NOMO-1 treated with dmso at 0.1 percent for 144 hours (cell line): ENCODE data around the gene CRHR1.
"Not testable (repeated sequence)": the region's sequence is repeated elsewhere in the genome, so short reads cannot be mapped to it uniquely, and the experiment has no call there.

ENCODE experiments used
- DNase-seq: peaks from one replicate; lab custom pipeline; 2025; ENCODE audit not compliant: unreplicated experiment; lab: John Stamatoyannopoulos, UW

CRHR1 gene

DNA sequence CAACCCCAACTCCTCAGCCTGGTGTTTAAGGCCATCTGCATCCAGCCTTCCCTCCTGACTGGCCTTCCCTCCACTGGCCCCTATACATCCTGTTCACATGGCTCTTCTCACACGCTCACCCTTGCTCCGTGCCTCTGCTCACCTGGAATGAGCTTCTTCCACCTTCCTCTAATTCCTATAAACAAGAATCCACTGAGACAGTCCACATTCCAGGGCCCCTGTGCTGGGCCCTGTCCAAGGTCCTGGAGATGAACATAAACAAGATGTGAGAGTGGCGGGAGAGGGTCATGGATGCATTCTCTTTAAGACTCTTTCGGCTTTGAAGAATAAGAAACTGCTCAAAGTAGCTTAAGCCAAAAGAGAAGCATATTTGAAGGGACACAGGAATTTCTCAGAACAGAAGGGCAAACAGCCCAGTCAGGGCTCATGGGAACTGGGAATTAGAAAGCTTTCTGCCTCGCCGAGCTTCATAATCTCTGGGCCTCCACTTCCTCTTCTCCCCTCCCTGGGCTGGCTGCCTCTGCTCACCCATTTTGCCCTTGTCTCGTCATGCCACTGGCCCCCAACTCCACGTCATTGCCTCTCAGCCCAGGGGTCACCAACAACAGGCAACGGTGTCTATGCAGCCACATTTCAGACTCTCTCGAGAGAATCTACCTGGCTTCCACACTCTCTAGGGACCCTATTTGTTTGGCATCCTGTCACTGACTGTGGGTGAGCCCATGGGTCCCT is 74.0 kb downstream of the CRHR1 start:
- no peak for DNase-seq

DNA sequence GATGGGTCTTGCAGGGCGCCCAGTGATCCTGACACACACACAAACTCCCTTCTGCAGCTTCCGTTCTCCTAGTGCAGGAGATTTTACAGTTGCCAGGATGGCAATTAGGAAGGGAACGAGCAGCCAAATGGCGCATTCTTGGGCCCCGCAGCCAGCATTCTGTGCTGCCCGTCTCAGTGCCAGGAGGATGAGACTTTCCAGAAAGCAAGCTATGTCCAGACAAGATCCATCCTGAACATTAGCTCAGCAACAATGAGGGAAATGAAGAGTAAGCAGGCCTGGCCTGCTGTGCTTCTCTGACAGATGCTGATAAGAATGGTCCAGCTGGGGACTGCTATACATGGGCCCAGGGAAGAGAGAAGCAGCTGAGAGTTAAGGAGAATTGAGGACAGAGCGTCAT is 77.0 kb downstream of the CRHR1 start:
- DNase-seq: no peak

DNA sequence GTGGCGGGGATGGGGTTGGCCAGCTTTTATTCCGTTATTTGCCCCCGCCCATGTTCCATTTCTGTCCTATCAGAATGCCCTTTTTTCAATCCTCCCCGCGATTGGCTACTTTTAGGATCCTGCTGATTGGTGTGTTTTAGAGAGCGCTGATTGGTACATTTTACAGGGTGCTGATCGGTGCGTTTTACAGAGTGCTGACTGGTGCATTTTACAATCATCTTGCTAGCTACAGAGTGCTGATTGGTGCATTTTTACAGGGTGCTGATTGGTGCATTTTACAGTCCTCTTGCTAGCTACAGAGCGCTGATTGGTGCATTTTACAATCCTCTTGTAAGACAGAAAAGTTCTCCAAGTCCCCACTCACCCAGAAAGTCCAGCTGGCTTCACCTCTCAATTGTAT is 78.0 kb downstream of the CRHR1 start:
- not testable (repeated sequence) for DNase-seq

DNA sequence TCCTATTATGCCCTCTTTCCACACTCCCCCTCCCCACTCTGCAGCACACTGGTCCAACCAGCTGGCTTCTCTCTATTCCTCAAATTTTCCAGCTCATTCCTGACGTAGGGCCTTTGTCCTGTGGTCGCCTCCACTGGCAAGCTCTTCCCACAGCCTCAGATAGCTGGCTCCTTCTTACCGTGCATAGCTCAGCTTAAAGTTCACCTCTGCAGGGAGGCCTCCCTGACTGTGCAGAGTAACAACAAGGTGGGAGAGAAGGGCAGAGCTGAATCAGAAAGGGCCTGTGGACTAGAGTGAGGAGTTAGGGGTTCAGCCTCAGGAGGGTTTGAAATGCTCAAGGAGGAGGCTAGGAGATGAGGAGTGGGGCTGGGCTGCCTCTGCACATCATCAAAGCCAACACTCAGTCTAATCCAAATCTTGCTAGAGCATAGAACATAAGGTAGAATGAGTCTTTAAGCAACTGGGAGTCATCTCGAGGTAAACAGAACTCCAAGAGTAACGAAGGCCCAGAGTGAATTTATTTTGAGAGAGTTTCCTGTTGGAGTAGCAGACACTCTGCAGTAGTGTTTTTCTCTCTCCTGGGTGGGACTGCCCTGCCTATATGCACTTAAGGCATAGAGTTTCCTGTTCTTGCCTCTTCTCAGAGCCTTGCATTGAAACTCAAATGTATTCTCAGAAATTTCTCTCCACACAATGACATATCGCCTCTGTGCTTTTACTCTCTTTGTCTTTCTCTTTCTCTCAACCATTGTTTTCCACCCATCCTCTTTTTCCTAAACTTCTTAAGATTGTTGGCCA is 79.9 kb downstream of the CRHR1 start:
- DNase-seq: no peak

DNA sequence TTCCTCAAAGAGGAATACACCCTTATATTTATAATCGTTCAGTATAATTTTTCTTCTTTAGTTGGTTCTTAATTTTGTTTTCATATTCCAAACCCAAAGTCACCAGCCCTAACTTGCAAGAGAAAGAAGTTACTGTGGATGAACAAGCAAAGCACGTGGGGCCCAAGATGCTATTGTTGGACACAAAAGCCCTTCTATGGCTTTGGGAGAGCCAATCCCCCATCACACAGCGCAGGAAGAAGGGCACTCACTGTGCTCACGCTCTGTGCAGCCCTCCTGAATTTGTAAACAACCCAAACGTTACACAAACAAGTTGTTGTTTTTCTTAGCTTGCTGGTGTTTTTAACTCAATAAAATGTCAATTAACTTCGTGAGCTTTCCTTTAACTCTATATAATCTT is 83.1 kb downstream of the CRHR1 start:
- DNase-seq: no peak

DNA sequence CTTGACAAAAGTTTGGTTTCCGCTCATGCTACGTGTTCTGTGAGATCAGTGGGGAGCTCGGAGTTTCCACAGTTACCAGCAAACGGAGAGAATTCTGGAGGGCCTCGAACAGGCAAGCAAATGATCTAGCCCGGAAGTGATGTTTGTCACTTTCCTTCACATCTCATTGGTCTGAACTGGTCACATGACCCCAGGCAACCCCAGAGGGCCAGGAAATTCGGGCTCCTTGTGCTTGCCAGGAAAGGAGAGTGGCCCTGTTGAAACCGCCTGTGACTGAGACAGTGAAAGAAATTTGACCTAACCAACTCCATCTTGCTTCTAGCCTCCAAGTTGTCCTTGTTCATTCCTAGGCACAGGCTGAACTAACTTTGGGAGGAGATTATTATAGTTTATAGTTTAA is 83.6 kb downstream of the CRHR1 start:
- no peak for DNase-seq

DNA sequence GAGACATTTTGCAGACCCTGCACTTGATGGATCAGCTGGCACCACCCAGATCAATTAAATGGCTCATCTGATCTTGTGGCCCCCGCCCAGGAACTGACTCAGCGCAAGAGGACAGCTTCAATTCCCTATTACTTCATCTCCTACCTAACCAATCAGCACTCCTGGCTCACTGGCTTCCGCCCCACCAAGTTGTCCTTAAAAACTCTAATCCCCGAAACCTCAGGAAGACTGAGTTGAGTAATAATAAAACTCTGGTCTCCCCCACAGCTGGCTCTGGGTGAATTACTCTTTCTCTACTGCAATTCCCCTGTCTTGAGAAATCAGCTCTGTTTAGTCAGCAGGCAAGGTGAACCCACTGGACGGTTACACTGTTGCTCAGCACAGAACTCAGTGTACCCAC is 84.2 kb downstream of the CRHR1 start:
- DNase-seq: no peak

DNA sequence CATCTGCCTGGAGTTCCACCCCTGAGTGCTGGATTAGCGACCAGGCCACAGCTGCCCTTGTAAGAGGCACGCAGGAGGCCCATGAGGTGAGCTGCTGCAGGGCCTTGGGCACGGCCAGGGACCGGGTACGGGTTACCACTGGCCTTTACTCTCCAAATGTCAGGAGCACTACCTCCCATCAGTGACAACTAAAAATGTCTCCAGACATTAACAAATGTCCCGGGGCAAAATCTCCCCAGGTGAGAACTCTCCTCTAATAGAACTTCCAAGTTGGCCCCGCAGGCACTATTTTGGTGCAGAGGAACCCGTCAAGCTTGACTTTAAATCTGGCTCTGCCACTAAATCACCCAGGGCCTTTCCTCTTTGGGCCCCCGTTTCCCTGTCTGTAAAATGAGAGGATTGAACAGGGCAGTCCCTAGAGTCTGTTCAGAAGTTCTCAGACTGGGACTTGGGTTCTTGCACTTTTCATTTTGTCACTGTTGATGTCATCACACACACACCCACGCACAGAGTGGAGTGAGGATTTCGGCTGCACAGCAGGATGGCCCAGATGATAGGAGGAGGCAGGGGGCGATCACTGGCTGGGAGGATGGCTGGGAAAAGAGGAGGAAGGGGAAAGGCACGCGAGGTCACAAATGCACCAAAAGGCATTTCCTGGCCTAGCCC is 85.7 kb downstream of the CRHR1 start:
- no peak for DNase-seq

DNA sequence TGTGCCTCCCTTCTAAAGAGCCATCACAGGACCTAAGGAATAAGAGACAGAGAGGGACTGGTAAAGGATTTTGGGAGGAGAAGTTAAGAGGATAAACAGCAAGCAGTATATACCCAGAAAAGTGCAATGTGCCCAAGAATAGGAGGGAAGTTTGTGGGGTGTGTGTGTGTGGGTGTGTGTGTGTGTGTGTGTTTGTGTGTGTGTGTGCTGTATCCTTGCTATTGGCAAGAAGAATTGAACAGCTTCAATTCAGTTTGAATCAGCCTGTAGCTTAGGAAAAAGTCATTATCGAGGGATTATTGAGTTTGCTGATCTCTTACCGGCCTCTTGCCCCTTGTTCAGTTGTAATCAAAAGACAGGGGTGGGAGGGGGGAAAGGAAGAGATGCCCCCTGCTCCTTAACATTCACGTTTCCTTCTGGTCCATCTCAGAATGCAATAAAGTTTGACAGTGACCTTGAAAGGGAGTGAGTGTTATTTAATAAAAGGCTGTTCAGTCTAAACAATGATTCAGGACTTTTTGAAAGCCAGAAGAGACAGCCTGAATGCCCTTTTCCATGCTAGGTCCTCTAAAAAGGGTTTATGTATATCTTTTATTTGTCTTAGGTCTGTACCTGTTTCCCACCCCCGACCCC is 86.3 kb downstream of the CRHR1 start:
- no peak for DNase-seq

DNA sequence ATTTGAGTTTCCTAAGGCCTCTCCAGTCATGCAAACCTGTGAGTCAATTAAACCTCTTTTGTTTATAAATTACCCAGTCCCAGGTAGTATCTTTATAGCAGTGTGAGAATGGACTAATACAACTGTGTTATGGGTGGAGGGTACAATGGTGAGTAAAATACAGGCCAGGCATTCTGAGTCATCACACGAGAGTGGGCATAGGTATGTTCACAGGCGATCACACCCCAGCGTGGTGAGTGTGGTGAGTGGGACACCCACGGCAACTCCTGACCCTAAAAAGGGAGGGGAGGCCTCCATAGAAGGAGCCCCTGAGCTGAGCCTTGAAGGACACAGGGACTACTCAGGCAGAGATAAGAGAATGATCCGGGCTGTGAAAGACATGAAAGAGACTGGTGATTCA is 87.6 kb downstream of the CRHR1 start:
- no peak for DNase-seq

DNA sequence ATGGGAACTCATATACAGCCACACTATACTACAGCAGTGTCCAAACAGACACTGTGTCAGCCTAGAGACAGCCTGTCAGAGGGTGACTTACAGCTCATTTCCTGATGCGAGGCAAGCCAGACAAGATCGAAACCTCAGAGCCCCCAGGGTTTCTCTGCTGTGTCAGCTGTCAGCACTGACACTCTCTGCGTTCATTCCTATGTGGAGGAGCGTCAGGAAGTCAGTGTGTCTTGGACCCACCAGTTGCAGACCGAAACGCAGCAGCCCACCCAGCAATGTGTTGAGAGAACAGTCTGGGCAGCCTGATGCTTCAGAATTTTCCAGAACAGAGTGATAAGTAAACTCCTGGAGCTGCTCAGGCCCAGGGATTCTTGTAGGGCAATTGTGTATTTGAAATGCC is 89.6 kb downstream of the CRHR1 start:
- no peak for DNase-seq

DNA sequence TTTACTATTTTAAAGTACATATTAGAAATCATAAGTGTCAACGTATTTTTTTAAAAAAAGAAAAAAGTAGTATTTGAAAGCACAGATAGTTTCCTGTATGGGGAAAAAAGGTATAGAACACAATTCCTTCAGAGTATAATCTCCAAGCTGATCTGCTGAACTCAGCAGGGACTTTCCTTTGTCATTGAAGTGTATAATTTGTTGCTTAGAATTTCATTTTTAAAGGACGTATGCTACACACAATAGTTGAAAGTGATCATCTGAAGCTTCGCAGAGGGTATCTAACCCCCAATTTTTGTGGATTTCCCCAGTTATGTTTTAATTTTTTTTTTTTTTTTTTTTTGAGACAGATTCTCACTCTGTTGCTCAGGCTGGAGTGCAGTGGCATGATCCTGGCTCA is 90.0 kb downstream of the CRHR1 start:
- DNase-seq: no peak

DNA sequence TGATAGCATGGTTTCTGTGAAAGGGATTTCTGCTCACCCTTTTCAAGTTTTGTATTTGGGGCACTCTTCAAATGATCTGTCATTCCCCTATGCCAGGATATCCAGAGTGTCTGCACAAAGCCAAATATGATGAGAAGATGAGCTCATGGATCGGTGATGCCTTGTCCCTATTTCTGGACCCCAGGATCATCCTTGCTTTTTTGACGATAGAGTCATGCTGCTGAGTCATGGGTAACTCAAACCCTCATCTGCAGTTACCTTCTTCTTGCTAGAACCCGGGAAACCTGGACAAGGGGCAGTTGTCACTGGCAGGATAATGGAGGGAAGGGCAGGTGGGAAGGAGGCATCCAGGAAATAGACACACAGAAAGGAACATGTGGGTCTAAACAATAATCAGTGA is 92.4 kb downstream of the CRHR1 start:
- no peak for DNase-seq

DNA sequence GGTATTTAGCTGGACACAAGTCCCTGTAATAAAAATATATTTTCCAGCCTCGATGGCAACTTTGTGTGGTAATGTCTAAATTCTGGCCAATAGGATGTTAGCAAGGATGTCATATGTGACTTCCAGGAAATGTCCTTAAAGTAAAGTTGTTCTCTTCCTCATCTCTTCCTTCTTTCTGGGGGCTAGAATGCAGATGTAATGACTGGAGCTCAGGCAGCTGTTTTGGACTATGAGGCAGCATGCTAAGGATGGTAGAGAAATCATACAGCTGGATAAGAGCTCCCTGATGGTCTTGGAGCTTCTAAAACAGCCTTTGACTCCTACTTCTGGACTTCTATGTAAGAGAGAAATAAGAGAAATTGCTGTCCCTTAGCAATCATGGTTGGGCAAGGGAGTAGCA is 93.3 kb downstream of the CRHR1 start:
- DNase-seq: no peak

DNA sequence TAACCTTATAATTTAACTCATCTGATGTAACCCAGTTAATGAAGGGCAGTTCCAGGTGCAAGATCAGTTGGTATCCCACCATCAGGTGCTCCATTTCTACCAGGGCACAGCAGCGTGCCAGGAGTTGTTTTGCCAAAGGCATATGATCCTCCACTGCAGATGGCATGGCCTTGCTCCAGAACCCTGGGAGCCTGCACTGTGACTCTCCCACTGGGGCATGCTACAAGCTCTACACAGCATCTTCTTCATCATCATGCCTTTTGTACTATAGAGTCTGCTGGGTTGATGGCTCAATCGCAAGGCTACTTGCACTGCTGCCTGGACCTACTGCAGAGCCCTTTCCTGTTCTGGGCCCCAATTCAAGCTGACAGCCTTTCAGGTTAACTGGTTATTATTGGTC is 98.9 kb downstream of the CRHR1 start:
- no peak for DNase-seq
